ENCODE data around the gene BAG5.

DNA sequence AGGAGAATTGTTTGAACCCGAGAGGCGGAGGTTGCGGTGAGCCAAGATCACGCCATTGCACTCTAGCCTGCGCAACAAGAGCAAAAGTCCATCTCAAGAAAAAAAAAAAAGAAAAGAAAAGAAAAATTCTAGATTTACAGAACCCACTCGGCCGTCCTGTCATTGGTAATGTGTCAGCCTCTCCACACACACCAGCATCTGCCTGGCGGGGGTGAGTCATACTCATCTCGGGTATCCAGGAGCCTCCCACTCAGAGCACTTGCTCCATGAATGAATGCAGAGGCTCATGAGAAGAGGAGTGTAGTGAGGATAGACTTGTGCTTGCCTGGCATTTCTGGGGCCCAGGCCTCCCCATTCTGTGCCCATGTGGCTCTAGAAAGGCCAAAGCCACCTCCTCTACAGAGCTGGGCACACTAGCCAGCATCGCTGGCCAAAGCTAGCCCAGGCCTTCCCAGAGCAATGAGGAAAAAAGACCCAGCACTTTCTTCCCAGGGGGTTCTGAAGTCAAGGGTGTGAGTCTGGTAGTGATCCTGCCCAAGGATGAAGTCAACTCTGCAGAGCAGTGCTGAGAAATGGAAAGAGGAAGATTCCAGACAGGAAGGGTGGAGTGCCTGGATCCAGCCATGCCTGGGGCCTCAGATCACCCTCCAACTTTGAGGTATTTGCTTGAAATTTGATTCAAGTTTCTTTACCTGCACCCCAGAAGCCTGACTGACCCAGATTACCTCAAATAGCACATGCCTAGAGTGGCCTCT is 35.3 kb upstream of the BAG5 start:
- TF ChIP-seq ZFX (IDR thresholded peaks at IDR 0.05), result no peak
- TF ChIP-seq, protein P1, sequence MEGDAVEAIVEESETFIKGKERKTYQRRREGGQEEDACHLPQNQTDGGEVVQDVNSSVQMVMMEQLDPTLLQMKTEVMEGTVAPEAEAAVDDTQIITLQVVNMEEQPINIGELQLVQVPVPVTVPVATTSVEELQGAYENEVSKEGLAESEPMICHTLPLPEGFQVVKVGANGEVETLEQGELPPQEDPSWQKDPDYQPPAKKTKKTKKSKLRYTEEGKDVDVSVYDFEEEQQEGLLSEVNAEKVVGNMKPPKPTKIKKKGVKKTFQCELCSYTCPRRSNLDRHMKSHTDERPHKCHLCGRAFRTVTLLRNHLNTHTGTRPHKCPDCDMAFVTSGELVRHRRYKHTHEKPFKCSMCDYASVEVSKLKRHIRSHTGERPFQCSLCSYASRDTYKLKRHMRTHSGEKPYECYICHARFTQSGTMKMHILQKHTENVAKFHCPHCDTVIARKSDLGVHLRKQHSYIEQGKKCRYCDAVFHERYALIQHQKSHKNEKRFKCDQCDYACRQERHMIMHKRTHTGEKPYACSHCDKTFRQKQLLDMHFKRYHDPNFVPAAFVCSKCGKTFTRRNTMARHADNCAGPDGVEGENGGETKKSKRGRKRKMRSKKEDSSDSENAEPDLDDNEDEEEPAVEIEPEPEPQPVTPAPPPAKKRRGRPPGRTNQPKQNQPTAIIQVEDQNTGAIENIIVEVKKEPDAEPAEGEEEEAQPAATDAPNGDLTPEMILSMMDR (conservative IDR thresholded peaks at IDR 0.05), result no peak
